ENCODE measurements around the gene TPRG1. TPM values are rescaled to one million over a fixed set of nuclear protein-coding genes. Genes with fewer than 3 reads are reported as not detected.

Gene TPRG1
- total and polyA plus RNA-seq, 2 donors (not counting 3 experiments of a cell fraction or from before 2014, with no cell fraction given) = 0.30 TPM; not detected in 1

GRCh38 chr3:189294649-189295048, 122.9 kb downstream of the TPRG1 start:
- H3K36me3 ChIP-seq (ENCODE audit: control insufficient read depth in 2 of 2, extremely low read depth in 1 of 2, insufficient read depth in 2 of 2, low read length in 2 of 2) = no peaks in the 10 kb centered on the region
- no TSS peak for BruUV-seq (replicated peaks)
- ChIA-PET POLR2A (no interaction called here), CTCF (no interaction called here)
- intact Hi-C loops (cut with micrococcal nuclease) (no loop called here), dilution Hi-C loops (cut with MboI; ENCODE audit: extremely low pct_ligation_motif_present, low sequenced_read_pairs) (no loop called here)
- no peaks in the 10 kb centered on the region for H3K4me1 ChIP-seq (ENCODE audit: control insufficient read depth, extremely low read depth, insufficient read depth, low read length)
- TF ChIP-seq POLR2A (IDR thresholded peaks at IDR 0.05; ENCODE audit: low read depth, low read length) (no peak), FOS (IDR thresholded peaks at IDR 0.05; ENCODE audit: borderline replicate concordance, insufficient read depth, low read length) (no peak), MAX (IDR thresholded peaks at IDR 0.05; ENCODE audit: insufficient read depth, insufficient read length) (no peak), MYC (IDR thresholded peaks at IDR 0.05; ENCODE audit: low read depth, low read length) (no peak), JUN (IDR thresholded peaks at IDR 0.05; ENCODE audit: borderline replicate concordance, insufficient read depth, insufficient read length, low read depth) (no peak)
- no peak overlapping the region for H2AFZ ChIP-seq (ENCODE audit: low read depth, low read length)
- no peak for DNase-seq (ENCODE audit: low read depth, low spot score)
- no peak for FAIRE-seq
- H3K79me2 ChIP-seq (ENCODE audit: control insufficient read depth, insufficient read depth, low read length) = no peaks in the 10 kb centered on the region
- H3K9me1 ChIP-seq (replicated peaks; ENCODE audit: control insufficient read depth, extremely low read depth, insufficient read depth, low read length) = no peaks in the 10 kb centered on the region
- no peak overlapping the region for H3K27ac ChIP-seq (ENCODE audit: insufficient read depth, low read depth, low read length)
- no peak overlapping the region for H3K9ac ChIP-seq (replicated peaks; ENCODE audit: extremely low read depth, insufficient read depth, low read length)
- H3K27me3 ChIP-seq (ENCODE audit: control insufficient read depth in 2 of 2, insufficient read depth in 2 of 2, low read length in 2 of 2) = no peaks in the 10 kb centered on the region
- H4K20me1 ChIP-seq (replicated peaks; ENCODE audit: control insufficient read depth, extremely low read depth, insufficient read depth, low read length) = no peaks in the 10 kb centered on the region
- H3K4me2 ChIP-seq (ENCODE audit: insufficient read depth, low read length) = no peak overlapping the region
- no peak overlapping the region for H3K4me3 ChIP-seq (replicated peaks in 1 of 3; ENCODE audit: insufficient read depth in 1 of 3, low read depth in 1 of 3, low read length in 3 of 3)
- no peaks in the 10 kb centered on the region for H3K9me3 ChIP-seq (replicated peaks; ENCODE audit: control insufficient read depth, insufficient read depth, low read length)

- H3K36me3 ChIP-seq (ENCODE audit: control insufficient read depth in 2 of 2, extremely low read depth in 1 of 2, insufficient read depth in 2 of 2, low read length in 2 of 2) = no peaks in the 10 kb centered on the region
- H3K9me3 ChIP-seq (replicated peaks; ENCODE audit: control insufficient read depth, insufficient read depth, low read length) = no peaks in the 10 kb centered on the region
- TF ChIP-seq CTCF (IDR thresholded peaks at IDR 0.05; ENCODE audit: extremely low read depth in 1 of 2, insufficient read depth in 1 of 2, low read depth in 1 of 2, low read length in 2 of 2) (no peak), POLR2AphosphoS5 (IDR thresholded peaks at IDR 0.05; ENCODE audit: insufficient read depth, low read depth, low read length) (no peak), EZH2 (IDR thresholded peaks at IDR 0.05; ENCODE audit: borderline replicate concordance, low read depth, low read length, severe bottlenecking) (no peak), POLR2A (IDR thresholded peaks at IDR 0.05; ENCODE audit: low read depth, low read length) (no peak), GATA2 (IDR thresholded peaks at IDR 0.05; ENCODE audit: insufficient read depth, insufficient read length, low read depth, low read length) (no peak), MAX (IDR thresholded peaks at IDR 0.05; ENCODE audit: insufficient read depth, insufficient read length) (no peak), MYC (IDR thresholded peaks at IDR 0.05; ENCODE audit: low read depth, low read length) (no peak), FOS (IDR thresholded peaks at IDR 0.05; ENCODE audit: borderline replicate concordance, insufficient read depth, low read length) (no peak), JUN (IDR thresholded peaks at IDR 0.05; ENCODE audit: borderline replicate concordance, insufficient read depth, insufficient read length, low read depth) (no peak)
- H3K9me1 ChIP-seq (replicated peaks; ENCODE audit: control insufficient read depth, extremely low read depth, insufficient read depth, low read length) = no peaks in the 10 kb centered on the region
- dilution Hi-C loops (cut with MboI; ENCODE audit: extremely low pct_ligation_motif_present, low sequenced_read_pairs) = no loop called here
- H4K20me1 ChIP-seq (replicated peaks; ENCODE audit: control insufficient read depth, extremely low read depth, insufficient read depth, low read length) = no peaks in the 10 kb centered on the region
- intact Hi-C loops (cut with micrococcal nuclease) = no loop called here
- no peaks in the 10 kb centered on the region for H3K79me2 ChIP-seq (ENCODE audit: control insufficient read depth, insufficient read depth, low read length)
- no peak overlapping the region for H3K4me3 ChIP-seq (replicated peaks in 1 of 3; ENCODE audit: insufficient read depth in 1 of 3, low read depth in 1 of 3, low read length in 3 of 3)
- no TSS peak for BruUV-seq (replicated peaks)
- ChIA-PET POLR2A (no interaction called here), CTCF (no interaction called here)
- no peaks in the 10 kb centered on the region for H3K27me3 ChIP-seq (ENCODE audit: control insufficient read depth in 2 of 2, insufficient read depth in 2 of 2, low read length in 2 of 2)
- no peak overlapping the region for H2AFZ ChIP-seq (ENCODE audit: low read depth, low read length)
- H3K9ac ChIP-seq (replicated peaks; ENCODE audit: extremely low read depth, insufficient read depth, low read length) = no peak overlapping the region
- no peaks in the 10 kb centered on the region for H3K4me1 ChIP-seq (ENCODE audit: control insufficient read depth, extremely low read depth, insufficient read depth, low read length)
- FAIRE-seq = no peak
- no peak overlapping the region for H3K27ac ChIP-seq (ENCODE audit: insufficient read depth, low read depth, low read length)
- DNase-seq (ENCODE audit: low read depth, low spot score) = no peak
- no peak overlapping the region for H3K4me2 ChIP-seq (ENCODE audit: insufficient read depth, low read length)
These were observed 123.3 kb downstream of the TPRG1 start for GRCh38 chr3:189295089-189295488.

Measured in endothelial cell of umbilical vein (primary cell).